Panc1 (cell line): Measurements from ENCODE around the gene BCAN. TPM values are rescaled to one million over a fixed set of nuclear protein-coding genes. Genes with fewer than 3 reads are reported as not detected.

Experiments used
- ATAC-seq: fragments of 200-7000 bp; cut with Tn5 transposase; 2 replicates; pipeline ENCODE4 v1.9.1; 2020; ENCODE audit warnings: mild to moderate bottlenecking, moderate library complexity
- Bru-seq: library from RNA; stranded (reverse); fragments of 400-500 nt; gene quantifications from one replicate; lab custom pipeline; 2021; lab: Mats Ljungman, UMichigan
- BruChase-seq, 2 experiments: library from RNA; stranded (reverse); fragments of 400-500 nt; gene quantifications; one replicate each; lab custom pipeline; 2021; lab: Mats Ljungman, UMichigan
- BruUV-seq: library from RNA; stranded (reverse); fragments of 400-500 nt; replicated peaks from 2 replicates; lab custom pipeline; 2021; lab: Mats Ljungman, UMichigan
- CTCF ChIA-PET: fragments of 300-600 bp; sonication (Branson Sonifier 250); formaldehyde crosslinking; loops from one replicate; lab custom pipeline; 2022; ENCODE audit warnings: antibody characterized with exemption; lab: Charles Lee
- POLR2A ChIA-PET: fragments of 300-600 bp; sonication (Branson Sonifier 250); formaldehyde crosslinking; loops from one replicate; lab custom pipeline; 2022; ENCODE audit warnings: antibody characterized with exemption; lab: Charles Lee
- DNase-seq: peaks from one replicate; pipeline ENCODE4 v3.0.0-alpha.2; 2010; ENCODE audit warnings: low read depth, low spot score
- H3K27ac ChIP-seq: 2 replicates; pipeline ENCODE4 v1.5.1; 2011; ENCODE audit warnings: mild to moderate bottlenecking, low read length, inconsistent platforms
- H3K27me3 ChIP-seq: fragments of 200-500 bp; sonication (Bioruptor generic); 2 replicates; pipeline ENCODE4 v1.6.0; 2014; ENCODE audit warnings: low read length, inconsistent platforms; ENCODE audit not compliant: control insufficient read depth, insufficient read depth
- H3K36me3 ChIP-seq: fragments of 200-500 bp; sonication (Bioruptor generic); 2 replicates; pipeline ENCODE4 v1.5.1; 2014; ENCODE audit warnings: inconsistent platforms, mild to moderate bottlenecking, low read length, moderate library complexity; ENCODE audit not compliant: control insufficient read depth, insufficient read depth
- H3K4me1 ChIP-seq: 2 replicates; pipeline ENCODE4 v1.5.1; 2011; ENCODE audit warnings: inconsistent platforms, mild to moderate bottlenecking, low read length, moderate library complexity; ENCODE audit not compliant: control insufficient read depth, insufficient read depth
- H3K4me3 ChIP-seq, 2 experiments: 2 replicates each; pipeline ENCODE4 v1.5.1; 2011 to 2012; ENCODE audit warnings: low read depth in 2 of 2, low read length in 2 of 2, mild to moderate bottlenecking in 2 of 2, inconsistent platforms in 1 of 2, moderate library complexity in 1 of 2
- H3K9me3 ChIP-seq: fragments of 200-500 bp; sonication (Bioruptor generic); 2 replicates; pipeline ENCODE4 v1.5.1; 2014; ENCODE audit warnings: low read depth, mild to moderate bottlenecking, inconsistent platforms, low read length, moderate library complexity; ENCODE audit not compliant: control insufficient read depth, insufficient read depth
- CTCF ChIP-seq: fragments of 450-650 bp; IDR thresholded peaks from 2 replicates; pipeline ENCODE4 v1.5.1; 2017; ENCODE audit warnings: mild to moderate bottlenecking
- POLR2AphosphoS5 ChIP-seq: IDR thresholded peaks from 2 replicates; pipeline ENCODE4 v1.6.1; 2012; ENCODE audit warnings: mild to moderate bottlenecking, low read depth, low read length, moderate library complexity
- REST ChIP-seq, 2 experiments: IDR thresholded peaks; 2 replicates each; pipeline ENCODE4 v1.6.1; 2011 to 2012; ENCODE audit warnings: low read depth in 2 of 2, control low read depth in 1 of 2, low read length in 1 of 2, mild to moderate bottlenecking in 1 of 2, moderate library complexity in 1 of 2; ENCODE audit not compliant: insufficient read depth in 1 of 2
- SIN3A ChIP-seq: IDR thresholded peaks from 2 replicates; pipeline ENCODE4 v1.6.1; 2012; ENCODE audit warnings: low read depth, mild to moderate bottlenecking, low read length, moderate library complexity, borderline replicate concordance; ENCODE audit not compliant: insufficient read depth
- TCF7L2 ChIP-seq: IDR thresholded peaks from 2 replicates; pipeline ENCODE4 v1.6.1; 2011; ENCODE audit warnings: mild to moderate bottlenecking, low read depth, low read length, inconsistent platforms
- in situ Hi-C: cut with HindIII; loops from 2 replicates; pipeline ENCODE4 v1.10.0; 2016; ENCODE audit warnings: low sequenced_read_pairs, low pct_unique_long_range_greater_than_20kb
- intact Hi-C: fragments of 100-400 bp; cut with micrococcal nuclease; formaldehyde crosslinking; loops from one replicate; pipeline ENCODE4 v1.10.0; 2022; ENCODE audit not compliant: unreplicated experiment
- long read RNA-seq: library from polyadenylated mRNA; unstranded; transcript quantifications from one replicate; pipeline ENCODE4 v2.0.0, GENCODE V29; 2021; ENCODE audit not compliant: unreplicated experiment
- polyA plus RNA-seq: library from polyadenylated mRNA; unstranded; fragments of >200 nt; gene quantifications from one replicate; pipeline ENCODE4 v1.2.1, GENCODE V29; 2012; ENCODE audit warnings: missing spikeins; ENCODE audit not compliant: insufficient read length
- total RNA-seq: library from RNA; stranded (reverse); gene quantifications from one replicate; pipeline ENCODE4 v1.2.1, GENCODE V29; 2021; ENCODE audit not compliant: unreplicated experiment

BCAN gene
- 0.57 TPM for total RNA-seq
- 0.51 TPM for polyA plus RNA-seq
- percentile 17 among the genes with signal in this experiment for Bru-seq, nascent RNA
- BruChase-seq, experiment 1, labeled RNA remaining after a 2-hour chase: percentile 20 among the genes with signal in this experiment
- BruChase-seq, experiment 2, labeled RNA remaining after a 6-hour chase: percentile 18 among the genes with signal in this experiment
- long read RNA-seq, partial matches to known transcripts: 0 of 1 reads
- long read RNA-seq, other reads (novel, unspliced or antisense): 1 of 1 reads

GRCh38 chr1:156641761-156642264, at the start of gene BCAN:
Gene BCAN, plus strand, starts transcription at chr1:156642117. Its CDS starts 3,938 bp downstream, at chr1:156646055.
- intact Hi-C loops (no loop called here), in situ Hi-C loops (no loop called here)
- no peaks in the 10 kb centered on the region for H3K9me3 ChIP-seq
- ChIA-PET POLR2A (no interaction called here), CTCF (interaction anchor here (0.8 kb wide), 1 partner anchor 33 kb away, joined by 3 read pairs; no protein-coding TSS in a partner anchor)
- DNase-seq: no peak
- BruUV-seq: no TSS peak
- H3K27ac ChIP-seq: no peak within 1 kb of the TSS
- no peaks in the 10 kb centered on the region for H3K36me3 ChIP-seq
- H3K27me3 ChIP-seq: no peaks in the 10 kb centered on the region
- ATAC-seq: no peak
- peaks cover 23% of the 10 kb centered on the region for H3K4me1 ChIP-seq
- H3K4me3 ChIP-seq: no peak within 1 kb of the TSS
- TF ChIP-seq POLR2AphosphoS5: no peak
- TF ChIP-seq CTCF: no peak
- no peak for TF ChIP-seq TCF7L2
- no peak for TF ChIP-seq REST (IDR thresholded peaks at IDR 0.05; ENCODE audit: insufficient read depth in 1 of 2, low read depth in 2 of 2, low read length in 1 of 2)
- no peak for TF ChIP-seq SIN3A

- intact Hi-C loops (no loop called here), in situ Hi-C loops (no loop called here)
- Histone ChIP-seq H3K4me1 (peaks cover 24% of the 10 kb centered on the region), H3K27me3 (no peaks in the 10 kb centered on the region), H3K36me3 (peaks cover 13% of the 10 kb centered on the region), H3K4me3 (peak overlapping the region; percentile 71 to 84), H3K27ac (peak overlapping the region; percentile 92), H3K9me3 (no peaks in the 10 kb centered on the region)
- BruUV-seq: TSS peak; percentile 82
- ChIA-PET POLR2A (interaction anchor here (0.5 to 1.0 kb wide), 2 partner anchors 143 to 147 kb away, joined by 8 to 13 read pairs; no protein-coding TSS in a partner anchor), CTCF (no interaction called here)
- ATAC-seq (no peak; the same call in 1 of the 2 replicates), DNase-seq (no peak)
- no peak for TF ChIP-seq TCF7L2
- TF ChIP-seq POLR2AphosphoS5: peak; percentile 63
Measured at GRCh38 chr1:156592158-156592909, 49.6 kb upstream of the BCAN start.
